Measurements from ENCODE around the gene NCOA1.

DNA sequence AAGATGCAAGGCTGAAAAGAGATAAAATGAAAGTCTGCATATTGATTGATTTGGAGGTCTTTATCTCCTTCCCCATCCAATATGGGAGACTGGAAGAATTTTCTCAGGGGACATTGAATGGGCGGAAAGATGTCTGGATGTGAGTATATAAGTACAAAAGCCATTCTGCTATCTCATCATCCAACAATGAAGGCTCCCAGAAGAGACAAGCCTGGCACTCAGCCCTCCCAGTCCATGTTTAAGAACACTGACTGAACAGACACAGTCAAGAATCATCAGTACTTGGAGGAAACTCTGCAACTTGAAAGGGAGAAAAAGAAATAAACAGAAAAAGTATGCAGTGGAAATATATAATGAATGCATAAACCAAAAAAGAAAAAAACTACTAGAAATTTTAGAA, 221.2 kb downstream of the NCOA1 start:
- TF ChIP-seq, protein P1, sequence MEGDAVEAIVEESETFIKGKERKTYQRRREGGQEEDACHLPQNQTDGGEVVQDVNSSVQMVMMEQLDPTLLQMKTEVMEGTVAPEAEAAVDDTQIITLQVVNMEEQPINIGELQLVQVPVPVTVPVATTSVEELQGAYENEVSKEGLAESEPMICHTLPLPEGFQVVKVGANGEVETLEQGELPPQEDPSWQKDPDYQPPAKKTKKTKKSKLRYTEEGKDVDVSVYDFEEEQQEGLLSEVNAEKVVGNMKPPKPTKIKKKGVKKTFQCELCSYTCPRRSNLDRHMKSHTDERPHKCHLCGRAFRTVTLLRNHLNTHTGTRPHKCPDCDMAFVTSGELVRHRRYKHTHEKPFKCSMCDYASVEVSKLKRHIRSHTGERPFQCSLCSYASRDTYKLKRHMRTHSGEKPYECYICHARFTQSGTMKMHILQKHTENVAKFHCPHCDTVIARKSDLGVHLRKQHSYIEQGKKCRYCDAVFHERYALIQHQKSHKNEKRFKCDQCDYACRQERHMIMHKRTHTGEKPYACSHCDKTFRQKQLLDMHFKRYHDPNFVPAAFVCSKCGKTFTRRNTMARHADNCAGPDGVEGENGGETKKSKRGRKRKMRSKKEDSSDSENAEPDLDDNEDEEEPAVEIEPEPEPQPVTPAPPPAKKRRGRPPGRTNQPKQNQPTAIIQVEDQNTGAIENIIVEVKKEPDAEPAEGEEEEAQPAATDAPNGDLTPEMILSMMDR (IDR thresholded peaks at IDR 0.05) = no peak
- no peak for TF ChIP-seq POLR2A (IDR thresholded peaks at IDR 0.05)

Data from testis (tissue), 2 donors.